Effector memory CD4-positive, alpha-beta T cell (primary cell): ENCODE results near the gene MUSTN1.

Source experiments
- DNase-seq, 3 donors: peaks; one replicate each; pipeline ENCODE4 v3.0.0-alpha.2; 2020
- H3K27ac ChIP-seq: 2 replicates; pipeline ENCODE4 v1.7.0; 2013; ENCODE audit warnings: mild to moderate bottlenecking, low read length, moderate library complexity; ENCODE audit not compliant: insufficient read depth, poor library complexity, severe bottlenecking
- H3K27me3 ChIP-seq: replicated peaks from 2 replicates; pipeline ENCODE4 v1.7.0; 2013; ENCODE audit warnings: mild to moderate bottlenecking, low read length; ENCODE audit not compliant: insufficient read depth, control insufficient read depth, poor library complexity, severe bottlenecking
- H3K36me3 ChIP-seq: 2 replicates; pipeline ENCODE4 v1.7.0; 2013; ENCODE audit warnings: mild to moderate bottlenecking, low read length, moderate library complexity; ENCODE audit not compliant: control insufficient read depth, insufficient read depth
- H3K4me1 ChIP-seq: 2 replicates; pipeline ENCODE4 v1.7.0; 2013; ENCODE audit warnings: low read length, mild to moderate bottlenecking; ENCODE audit not compliant: control insufficient read depth, insufficient read depth, poor library complexity, severe bottlenecking
- H3K4me3 ChIP-seq: 2 replicates; pipeline ENCODE4 v1.7.0; 2013; ENCODE audit warnings: low read length, low read depth, mild to moderate bottlenecking; ENCODE audit not compliant: insufficient read depth, poor library complexity, severe bottlenecking
- H3K9me3 ChIP-seq: 2 replicates; pipeline ENCODE4 v1.7.0; 2013; ENCODE audit warnings: mild to moderate bottlenecking, low read length, moderate library complexity; ENCODE audit not compliant: control insufficient read depth

Gene MUSTN1

DNA sequence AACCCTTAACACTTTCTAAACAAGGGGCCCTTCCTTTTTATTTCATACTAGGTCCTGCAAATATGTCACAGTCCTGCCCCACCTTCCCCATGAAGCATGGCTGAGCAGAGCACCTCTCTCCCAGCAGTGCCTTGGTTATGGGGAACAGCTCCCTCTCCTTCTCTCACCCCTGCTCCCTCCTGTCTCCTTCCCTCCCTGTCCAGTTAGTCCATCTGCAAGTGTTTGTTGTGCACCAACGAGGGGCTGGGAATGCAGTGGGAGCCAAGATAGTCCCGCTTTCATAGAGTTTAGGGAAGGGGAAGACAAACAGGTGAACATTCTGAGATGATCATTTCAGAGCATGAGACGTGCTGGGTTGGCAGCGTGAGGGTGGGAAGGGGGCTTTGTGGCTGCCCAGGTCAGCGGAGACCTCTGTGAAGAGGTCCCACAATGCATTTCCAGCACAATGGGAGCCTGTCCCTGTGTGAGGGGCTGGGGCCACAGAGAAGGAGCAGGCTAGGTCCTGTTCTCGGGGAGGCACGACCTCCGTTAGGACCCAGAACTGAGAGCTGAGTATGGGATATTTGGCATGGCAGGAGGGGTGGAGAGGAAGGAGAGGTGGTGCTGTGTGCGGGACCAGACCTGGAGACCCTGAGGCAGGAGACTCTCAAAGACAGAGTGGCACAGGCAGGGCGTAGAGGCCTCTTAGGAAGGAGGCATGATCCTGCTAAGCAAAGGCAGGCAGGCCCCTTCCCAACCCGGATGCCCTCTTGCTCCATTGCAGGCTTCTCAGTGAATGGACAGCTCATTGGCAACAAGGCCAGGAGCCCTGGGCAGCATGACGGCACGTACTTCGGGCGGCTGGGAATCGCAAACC lies 45.7 kb downstream of the MUSTN1 start:
- Histone ChIP-seq H3K27me3 (no peaks in the 10 kb centered on the region), H3K4me1 (no peaks in the 10 kb centered on the region), H3K36me3 (no peaks in the 10 kb centered on the region), H3K9me3 (no peaks in the 10 kb centered on the region), H3K4me3 (no peak overlapping the region), H3K27ac (no peak overlapping the region)
- no peak for DNase-seq

DNA sequence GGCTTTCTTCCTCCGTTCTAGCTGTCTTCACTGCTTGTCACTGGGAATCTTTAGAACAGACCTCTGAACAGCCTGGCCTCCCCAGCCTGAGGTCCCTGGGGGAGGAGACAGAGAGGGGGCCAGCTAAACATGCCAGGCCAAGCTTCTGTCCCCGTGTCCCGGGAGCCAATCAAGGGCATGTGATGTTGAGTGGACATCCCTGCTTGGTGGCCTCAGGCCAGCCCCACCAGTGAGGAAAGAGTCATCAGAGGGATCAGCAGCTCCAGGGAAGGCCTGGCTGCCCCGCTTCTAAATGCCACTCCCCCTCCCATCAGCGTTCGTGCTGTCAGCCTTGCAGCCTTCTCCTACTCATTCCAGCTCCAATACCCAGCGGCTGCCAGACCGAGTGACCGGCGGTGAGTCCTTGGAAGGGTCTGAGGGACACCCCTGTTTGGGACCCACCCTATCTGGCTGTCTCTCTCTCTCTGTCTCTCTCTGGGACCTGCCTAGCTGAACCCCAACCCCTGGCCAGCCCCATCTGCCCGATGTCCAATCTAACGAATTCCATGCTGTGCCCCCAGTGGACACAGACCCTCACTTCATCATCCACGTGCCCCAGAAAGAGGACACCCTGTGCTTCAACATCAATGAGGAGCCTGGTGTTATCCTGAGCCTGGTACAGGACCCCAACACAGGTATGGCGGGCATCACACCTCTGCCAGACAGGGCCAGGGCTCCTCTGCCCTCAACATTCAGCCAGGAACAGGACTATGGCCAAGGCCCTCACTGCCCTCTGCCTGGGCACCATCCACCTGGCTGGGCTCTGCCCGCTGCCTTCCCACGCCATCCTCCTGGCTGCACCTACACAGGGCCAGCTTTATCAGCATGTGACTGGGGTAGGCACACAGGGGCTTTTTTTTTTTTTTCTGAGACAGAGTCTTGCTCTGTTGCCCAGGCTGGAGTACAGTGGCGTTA lies 46.9 kb downstream of the MUSTN1 start:
- Histone ChIP-seq H3K4me1 (no peaks in the 10 kb centered on the region), H3K4me3 (no peak overlapping the region), H3K27ac (no peak overlapping the region), H3K9me3 (no peaks in the 10 kb centered on the region), H3K36me3 (no peaks in the 10 kb centered on the region), H3K27me3 (no peaks in the 10 kb centered on the region)
- no peak for DNase-seq

DNA sequence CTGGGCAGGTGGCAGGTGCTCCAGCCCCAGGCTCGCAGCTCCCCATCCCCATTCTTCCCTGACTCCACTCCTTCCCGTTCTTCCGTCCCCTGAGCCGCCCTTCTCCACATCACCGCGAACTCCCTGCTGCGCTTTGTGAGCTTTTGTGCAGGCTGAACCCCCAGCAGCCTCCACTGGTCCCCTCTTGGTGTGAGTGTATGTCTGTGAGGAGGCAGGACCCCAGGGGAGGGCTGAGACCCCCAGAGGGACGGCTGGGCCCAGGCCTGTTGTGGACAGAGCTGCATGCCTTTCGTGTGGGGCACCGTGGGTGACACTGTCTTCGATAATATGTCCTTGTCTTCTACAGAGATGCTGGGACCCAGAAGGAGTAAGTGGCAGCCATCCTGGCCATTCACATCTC lies 47.6 kb downstream of the MUSTN1 start:
- Histone ChIP-seq H3K27me3 (no peaks in the 10 kb centered on the region), H3K27ac (no peak overlapping the region), H3K4me1 (no peaks in the 10 kb centered on the region), H3K9me3 (no peaks in the 10 kb centered on the region), H3K4me3 (no peak overlapping the region), H3K36me3 (no peaks in the 10 kb centered on the region)
- no peak for DNase-seq

DNA sequence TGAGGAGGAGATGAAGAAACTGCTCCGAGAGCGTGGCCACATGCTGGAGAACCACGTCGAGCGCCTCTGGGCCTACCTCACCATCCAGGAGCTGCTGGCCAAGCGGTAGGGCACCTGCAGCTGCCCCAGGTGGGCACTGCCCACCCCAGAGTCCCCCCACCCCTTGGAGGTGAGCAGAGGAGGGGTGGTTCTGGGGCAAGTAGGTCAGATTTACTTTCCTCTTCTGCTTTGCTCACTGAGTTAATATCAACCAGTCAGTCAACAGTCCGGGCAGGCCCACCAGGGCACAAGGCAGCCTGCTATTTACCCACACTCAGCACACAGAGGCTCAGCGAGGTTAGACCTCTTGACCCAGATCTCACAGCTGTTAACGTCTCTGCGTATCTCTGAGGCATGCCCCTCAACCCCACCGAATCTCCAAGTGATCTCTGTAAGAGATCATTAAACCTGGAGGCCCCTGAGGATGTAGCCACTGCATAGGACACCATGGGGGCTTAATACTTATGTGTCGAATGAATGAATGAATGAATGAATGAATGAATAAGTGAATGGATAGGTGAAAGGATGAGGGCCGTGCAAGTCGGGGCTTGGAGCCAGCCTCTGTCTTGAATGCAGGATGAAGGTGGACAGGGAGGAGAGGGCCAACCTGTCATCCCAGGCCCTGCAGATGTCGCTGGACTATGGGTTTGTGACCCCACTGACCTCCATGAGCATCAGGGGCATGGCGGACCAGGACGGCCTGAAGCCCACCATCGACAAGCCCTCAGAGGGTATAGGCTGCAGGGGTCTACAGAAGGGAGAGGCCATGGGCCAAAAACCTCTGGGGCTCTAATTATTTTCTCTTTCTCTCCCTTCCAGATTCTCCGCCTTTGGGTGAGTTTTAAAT lies 48.2 kb downstream of the MUSTN1 start:
- no peaks in the 10 kb centered on the region for H3K27me3 ChIP-seq
- H3K27ac ChIP-seq = no peak overlapping the region

DNA sequence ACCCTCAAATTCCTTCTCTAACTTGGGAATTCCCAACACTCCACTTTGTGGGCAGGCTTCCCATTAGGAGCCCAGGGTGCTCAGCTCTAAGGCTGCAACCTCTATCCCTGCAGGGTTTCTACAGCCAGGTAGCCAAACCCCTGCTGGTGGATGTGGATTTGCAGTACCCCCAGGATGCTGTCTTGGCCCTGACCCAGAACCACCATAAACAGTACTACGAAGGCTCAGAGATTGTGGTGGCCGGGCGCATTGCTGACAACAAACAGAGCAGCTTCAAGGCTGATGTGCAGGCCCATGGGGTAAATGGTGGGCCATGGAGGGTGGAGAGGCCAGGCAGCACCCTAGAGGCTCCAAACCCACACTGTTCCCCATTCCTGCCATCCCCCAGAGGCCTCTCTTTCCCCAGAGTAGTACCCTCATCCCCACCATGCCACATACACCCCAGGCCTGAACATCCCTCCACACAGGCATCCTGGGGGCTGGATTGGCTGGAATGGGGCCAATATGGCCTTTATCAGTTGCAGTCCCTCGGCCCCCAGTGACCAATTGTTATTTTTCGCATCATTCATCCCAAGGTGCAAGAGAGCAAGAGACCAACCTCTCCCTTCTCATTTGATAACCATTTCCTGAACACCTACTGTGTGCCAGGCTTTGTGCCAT lies 49.8 kb downstream of the MUSTN1 start:
- no peaks in the 10 kb centered on the region for H3K9me3 ChIP-seq
- no peak overlapping the region for H3K27ac ChIP-seq
- H3K4me3 ChIP-seq = no peak overlapping the region
- H3K36me3 ChIP-seq = no peaks in the 10 kb centered on the region
- H3K27me3 ChIP-seq = no peaks in the 10 kb centered on the region
- no peaks in the 10 kb centered on the region for H3K4me1 ChIP-seq
- no peak for DNase-seq

More for the DNA sequence above, 48.2 kb downstream of the MUSTN1 start:
- Histone ChIP-seq H3K36me3 (no peaks in the 10 kb centered on the region), H3K4me1 (no peaks in the 10 kb centered on the region), H3K9me3 (no peaks in the 10 kb centered on the region), H3K4me3 (no peak overlapping the region)
- no peak for DNase-seq

DNA sequence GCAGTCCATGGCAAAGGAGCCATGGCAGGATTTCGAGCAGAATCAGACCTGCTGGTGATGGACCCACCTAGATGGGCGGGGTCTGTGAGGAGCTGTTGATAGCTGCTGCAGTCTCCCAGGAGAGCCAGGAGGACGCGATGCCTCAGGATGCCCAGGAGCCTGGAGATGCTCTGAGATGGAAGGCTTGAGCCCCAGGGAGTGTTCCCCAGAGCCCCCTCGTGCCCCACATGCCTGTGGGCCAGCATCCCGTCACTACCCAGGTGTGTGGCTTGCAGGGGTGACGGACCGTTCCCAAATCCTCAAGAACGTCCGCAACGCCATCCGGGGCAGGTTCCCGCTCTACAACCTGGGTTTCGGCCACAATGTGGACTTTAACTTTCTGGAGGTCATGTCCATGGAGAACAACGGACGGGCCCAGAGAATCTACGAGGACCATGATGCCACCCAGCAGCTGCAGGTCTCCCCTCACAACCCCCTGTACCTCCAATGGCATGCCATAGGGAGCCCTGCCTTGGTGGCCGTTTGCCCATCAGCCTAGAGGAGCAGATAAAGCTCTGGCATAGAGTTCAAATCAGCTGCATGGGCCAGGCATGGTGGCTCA lies 50.7 kb downstream of the MUSTN1 start:
- Histone ChIP-seq H3K9me3 (no peaks in the 10 kb centered on the region), H3K4me1 (no peaks in the 10 kb centered on the region), H3K27ac (no peak overlapping the region), H3K27me3 (no peaks in the 10 kb centered on the region), H3K36me3 (no peaks in the 10 kb centered on the region), H3K4me3 (no peak overlapping the region)
- no peak for DNase-seq

DNA sequence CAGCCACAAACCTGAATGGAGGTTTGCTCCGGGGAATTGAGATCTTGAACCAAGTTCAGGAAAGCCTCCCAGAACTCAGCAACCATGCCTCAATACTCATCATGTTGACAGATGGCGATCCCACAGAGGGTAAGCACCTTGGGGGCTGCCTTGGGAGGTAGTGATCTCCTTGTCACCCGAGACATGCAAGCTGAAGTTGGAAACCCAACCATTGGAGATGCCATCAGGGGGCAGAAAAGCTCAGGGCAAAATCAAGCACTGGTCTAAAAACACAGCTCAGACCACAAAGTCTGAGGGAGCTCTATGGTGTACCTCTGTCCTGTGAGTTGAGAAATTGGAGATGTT lies 51.6 kb downstream of the MUSTN1 start:
- H3K4me3 ChIP-seq = no peak overlapping the region
- no peaks in the 10 kb centered on the region for H3K9me3 ChIP-seq
- no peaks in the 10 kb centered on the region for H3K4me1 ChIP-seq
- H3K36me3 ChIP-seq = no peaks in the 10 kb centered on the region
- H3K27me3 ChIP-seq = no peaks in the 10 kb centered on the region
- H3K27ac ChIP-seq = no peak overlapping the region
- DNase-seq = no peak
